Upper lobe of left lung (tissue), 6 donors: ENCODE data around the gene FAM13A. TPM values are rescaled to one million over a fixed set of nuclear protein-coding genes. Genes with fewer than 3 reads are reported as not detected.

ENCODE experiments used
- ATAC-seq, 2 donors: fragments of 200-7000 bp; cut with Tn5 transposase; one replicate each; pipeline ENCODE4 v1.9.1; 2022; ENCODE audit warnings: mild to moderate bottlenecking in 2 of 2, moderate library complexity in 2 of 2; ENCODE audit not compliant: low FRiP score in 2 of 2
- DNase-seq, 2 donors: peaks; one replicate each; pipeline ENCODE4 v3.0.0-alpha.2; 2019 to 2020
- H3K27ac ChIP-seq, 4 donors: fragments of 200-600 bp; sonication (generic); one replicate each; pipeline ENCODE4 v1.5.1; 2016 to 2019
- H3K27me3 ChIP-seq, 4 donors: fragments of 200-600 bp; sonication (generic); one replicate each; pipeline ENCODE4 v1.5.1; 2017 to 2019
- H3K36me3 ChIP-seq, 4 donors: fragments of 200-600 bp; sonication (generic); one replicate each; pipeline ENCODE4 v1.5.1; 2016 to 2019
- H3K4me1 ChIP-seq, 4 donors: fragments of 200-600 bp; sonication (generic); one replicate each; pipeline ENCODE4 v1.5.1; 2018 to 2019
- H3K4me3 ChIP-seq, 4 donors: fragments of 200-600 bp; sonication (generic); one replicate each; pipeline ENCODE4 v1.5.1; 2017 to 2019; ENCODE audit warnings: mild to moderate bottlenecking in 2 of 4, moderate library complexity in 1 of 4
- H3K9me3 ChIP-seq, 4 donors: fragments of 200-600 bp; sonication (generic); one replicate each; pipeline ENCODE4 v1.5.1; 2018 to 2019
- CTCF ChIP-seq, 6 experiments: fragments of 450-650 bp in 4 of 6; fragments of 200-600 bp in 2 of 6; sonication (generic) in 2 of 6; IDR thresholded peaks; one replicate each; pipeline ENCODE4 v1.5.1; 2016 to 2019; ENCODE audit warnings: antibody characterized with exemption in 6 of 6
- EP300 ChIP-seq, 4 donors: sonication (generic); formaldehyde crosslinking; IDR thresholded peaks; one replicate each; pipeline ENCODE4 v1.5.1; 2017; ENCODE audit warnings: antibody characterized with exemption in 4 of 4, control low read depth in 2 of 4
- POLR2A ChIP-seq, 4 donors: fragments of 450-650 bp; IDR thresholded peaks; one replicate each; pipeline ENCODE4 v1.5.1; 2016 to 2017; ENCODE audit warnings: antibody characterized with exemption in 4 of 4, mild to moderate bottlenecking in 2 of 4
- POLR2AphosphoS5 ChIP-seq, 2 donors: sonication (generic); formaldehyde crosslinking; IDR thresholded peaks; one replicate each; pipeline ENCODE4 v1.5.1; 2017; ENCODE audit warnings: antibody characterized with exemption in 2 of 2
- WGBS, 2 donors: methylation state at CpG; one replicate each; pipeline ENCODE4 v1.1.5; 2017 to 2018; 5-methylcytosine and 5-hydroxymethylcytosine counted together
- total RNA-seq, 6 donors: library from RNA; depleted of rRNA in 4 of 6; stranded (reverse); fragments of >200 nt in 4 of 6; gene quantifications; one replicate each; pipeline versions ENCODE4 v1.1.0 to v1.2.1, GENCODE V29; 2016 to 2021
- donor health status: DM: no; HTN: no; CAD: no; lungs with moderate emphysema.
- donor health status: DM: no; HTN: yes; CAD: no; lungs with severe emphysema.

FAM13A gene
- total RNA-seq, 6 donors from 2014 or later = 15.8 to 173 (median 34.1) TPM

GRCh38 chr4:88802585-88803286 is 254.2 kb downstream of the FAM13A start:
- no peaks in the 10 kb centered on the region for H3K36me3 ChIP-seq
- peak overlapping the region in 2 of 4 donors; percentile 55 to 83 for H3K27ac ChIP-seq
- ATAC-seq = no peak
- H3K4me1 ChIP-seq = peaks cover 0 to 30% (median 20%) of the 10 kb centered on the region in 4 donors
- 90% methylated on average over 8 of the region's 8 CpGs for WGBS, 2 donors
- H3K9me3 ChIP-seq = no peaks in the 10 kb centered on the region
- no peak for DNase-seq
- no peak overlapping the region for H3K4me3 ChIP-seq
- TF ChIP-seq CTCF (IDR thresholded peaks at IDR 0.05) = no peak
- no peak for TF ChIP-seq EP300 (IDR thresholded peaks at IDR 0.05)
- TF ChIP-seq POLR2A (IDR thresholded peaks at IDR 0.05) = no peak
- TF ChIP-seq POLR2AphosphoS5 (IDR thresholded peaks at IDR 0.05) = no peak
- no peaks in the 10 kb centered on the region for H3K27me3 ChIP-seq

GRCh38 chr4:88802138-88802537 is 254.8 kb downstream of the FAM13A start:
- TF ChIP-seq EP300 (IDR thresholded peaks at IDR 0.05) = no peak
- TF ChIP-seq POLR2A (IDR thresholded peaks at IDR 0.05) = no peak
- no peak overlapping the region for H3K4me3 ChIP-seq
- H3K27ac ChIP-seq = peak overlapping the region in 1 of 4 donors; percentile 1
- no peaks in the 10 kb centered on the region for H3K27me3 ChIP-seq
- ATAC-seq (no peak), DNase-seq (no peak)
- no peaks in the 10 kb centered on the region for H3K36me3 ChIP-seq
- peaks cover 0 to 24% (median 18%) of the 10 kb centered on the region in 4 donors for H3K4me1 ChIP-seq
- H3K9me3 ChIP-seq = no peaks in the 10 kb centered on the region
- WGBS, 2 donors = 46 to 59% methylated on average over 1 of the region's 1 CpG

GRCh38 chr4:88799900-88800299 is 257.1 kb downstream of the FAM13A start:
- 89 to 96% methylated on average over 1 of the region's 1 CpG for WGBS, 2 donors
- no peak for DNase-seq
- no peaks in the 10 kb centered on the region for H3K36me3 ChIP-seq

GRCh38 chr4:88797725-88798124 is 259.3 kb downstream of the FAM13A start:
- Histone ChIP-seq H3K4me3 (no peak overlapping the region), H3K9me3 (no peaks in the 10 kb centered on the region), H3K36me3 (no peaks in the 10 kb centered on the region), H3K27ac (no peak overlapping the region), H3K27me3 (no peaks in the 10 kb centered on the region), H3K4me1 (peaks cover 0 to 5% (median 4%) of the 10 kb centered on the region in 4 donors)
- DNase-seq (no peak), ATAC-seq (no peak)
- no peak for TF ChIP-seq CTCF (IDR thresholded peaks at IDR 0.05)
- TF ChIP-seq POLR2A (IDR thresholded peaks at IDR 0.05) = no peak
- no peak for TF ChIP-seq EP300 (IDR thresholded peaks at IDR 0.05)
- no peak for TF ChIP-seq POLR2AphosphoS5 (IDR thresholded peaks at IDR 0.05)

More at GRCh38 chr4:88799900-88800299, 257.1 kb downstream of the FAM13A start:
- no peak overlapping the region for H3K27ac ChIP-seq
- H3K4me1 ChIP-seq = peaks cover 0 to 23% (median 16%) of the 10 kb centered on the region in 4 donors
- H3K9me3 ChIP-seq = no peaks in the 10 kb centered on the region
- no peak for TF ChIP-seq CTCF (IDR thresholded peaks at IDR 0.05)
- TF ChIP-seq POLR2AphosphoS5 (IDR thresholded peaks at IDR 0.05) = no peak
- TF ChIP-seq POLR2A (IDR thresholded peaks at IDR 0.05) = no peak
- no peak for TF ChIP-seq EP300 (IDR thresholded peaks at IDR 0.05)
- ATAC-seq = no peak
- H3K4me3 ChIP-seq = no peak overlapping the region
- no peaks in the 10 kb centered on the region for H3K27me3 ChIP-seq

GRCh38 chr4:88796545-88796944 is 260.4 kb downstream of the FAM13A start:
- no peak for DNase-seq
- peaks cover 0 to 14% (median 6%) of the 10 kb centered on the region in 4 donors for H3K4me1 ChIP-seq
- H3K27ac ChIP-seq = no peak overlapping the region
- TF ChIP-seq POLR2AphosphoS5 (IDR thresholded peaks at IDR 0.05) (no peak), EP300 (IDR thresholded peaks at IDR 0.05) (no peak), CTCF (IDR thresholded peaks at IDR 0.05) (no peak), POLR2A (IDR thresholded peaks at IDR 0.05) (no peak)
- H3K36me3 ChIP-seq = no peaks in the 10 kb centered on the region
- no peaks in the 10 kb centered on the region for H3K27me3 ChIP-seq
- H3K4me3 ChIP-seq = no peak overlapping the region
- no peaks in the 10 kb centered on the region for H3K9me3 ChIP-seq
- no peak for ATAC-seq
- 100% methylated on average over 1 of the region's 1 CpG for WGBS, 2 donors
